Endothelial cell of hepatic sinusoid (primary cell): ENCODE results near the gene ADGRA3.

Experiments used
- in situ Hi-C: cut with HindIII; loops from 2 replicates; pipeline ENCODE4 v1.10.0; 2017; ENCODE audit warnings: low sequenced_read_pairs

The ADGRA3 gene, protein sequence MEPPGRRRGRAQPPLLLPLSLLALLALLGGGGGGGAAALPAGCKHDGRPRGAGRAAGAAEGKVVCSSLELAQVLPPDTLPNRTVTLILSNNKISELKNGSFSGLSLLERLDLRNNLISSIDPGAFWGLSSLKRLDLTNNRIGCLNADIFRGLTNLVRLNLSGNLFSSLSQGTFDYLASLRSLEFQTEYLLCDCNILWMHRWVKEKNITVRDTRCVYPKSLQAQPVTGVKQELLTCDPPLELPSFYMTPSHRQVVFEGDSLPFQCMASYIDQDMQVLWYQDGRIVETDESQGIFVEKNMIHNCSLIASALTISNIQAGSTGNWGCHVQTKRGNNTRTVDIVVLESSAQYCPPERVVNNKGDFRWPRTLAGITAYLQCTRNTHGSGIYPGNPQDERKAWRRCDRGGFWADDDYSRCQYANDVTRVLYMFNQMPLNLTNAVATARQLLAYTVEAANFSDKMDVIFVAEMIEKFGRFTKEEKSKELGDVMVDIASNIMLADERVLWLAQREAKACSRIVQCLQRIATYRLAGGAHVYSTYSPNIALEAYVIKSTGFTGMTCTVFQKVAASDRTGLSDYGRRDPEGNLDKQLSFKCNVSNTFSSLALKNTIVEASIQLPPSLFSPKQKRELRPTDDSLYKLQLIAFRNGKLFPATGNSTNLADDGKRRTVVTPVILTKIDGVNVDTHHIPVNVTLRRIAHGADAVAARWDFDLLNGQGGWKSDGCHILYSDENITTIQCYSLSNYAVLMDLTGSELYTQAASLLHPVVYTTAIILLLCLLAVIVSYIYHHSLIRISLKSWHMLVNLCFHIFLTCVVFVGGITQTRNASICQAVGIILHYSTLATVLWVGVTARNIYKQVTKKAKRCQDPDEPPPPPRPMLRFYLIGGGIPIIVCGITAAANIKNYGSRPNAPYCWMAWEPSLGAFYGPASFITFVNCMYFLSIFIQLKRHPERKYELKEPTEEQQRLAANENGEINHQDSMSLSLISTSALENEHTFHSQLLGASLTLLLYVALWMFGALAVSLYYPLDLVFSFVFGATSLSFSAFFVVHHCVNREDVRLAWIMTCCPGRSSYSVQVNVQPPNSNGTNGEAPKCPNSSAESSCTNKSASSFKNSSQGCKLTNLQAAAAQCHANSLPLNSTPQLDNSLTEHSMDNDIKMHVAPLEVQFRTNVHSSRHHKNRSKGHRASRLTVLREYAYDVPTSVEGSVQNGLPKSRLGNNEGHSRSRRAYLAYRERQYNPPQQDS (N-terminal part only)

DNA sequence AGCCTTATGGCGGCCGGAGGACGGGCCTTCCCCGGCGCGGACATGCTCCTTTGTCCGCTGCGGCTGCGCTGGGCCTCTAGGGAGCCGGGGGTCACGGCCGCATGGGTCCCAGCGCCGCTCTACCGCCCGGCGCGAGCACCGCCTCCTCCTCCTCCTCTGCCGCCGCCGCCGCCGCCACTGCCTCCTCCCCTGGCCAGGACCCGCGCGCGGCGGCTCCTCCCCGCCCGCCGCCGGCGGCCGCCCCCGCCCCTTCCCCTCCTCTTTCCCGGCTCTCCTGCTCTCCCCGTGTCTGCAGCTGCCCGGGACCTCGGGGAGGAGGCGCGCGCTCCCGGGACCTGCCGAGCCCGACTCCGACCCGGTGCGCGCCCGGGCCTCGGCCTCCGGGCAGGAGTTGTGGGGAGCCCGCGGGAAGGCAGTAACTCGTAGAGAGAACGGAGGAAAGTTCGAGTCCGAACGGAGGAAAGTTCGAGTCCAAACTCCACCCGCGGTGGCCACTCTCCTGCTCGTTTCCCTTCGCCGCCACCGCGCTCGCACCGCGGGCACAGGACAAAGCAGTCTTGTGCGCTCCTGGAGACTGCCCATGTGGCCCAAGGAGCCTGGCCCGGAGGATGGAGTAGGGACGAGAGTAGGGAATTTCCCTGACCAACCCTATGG, at the start of gene ADGRA3:
ADGRA3 (minus strand) TSS at position 179 of the 654 bp plus-strand sequence. CDS start 282 bp downstream, outside the sequence.
- in situ Hi-C loops, result no loop called here

DNA sequence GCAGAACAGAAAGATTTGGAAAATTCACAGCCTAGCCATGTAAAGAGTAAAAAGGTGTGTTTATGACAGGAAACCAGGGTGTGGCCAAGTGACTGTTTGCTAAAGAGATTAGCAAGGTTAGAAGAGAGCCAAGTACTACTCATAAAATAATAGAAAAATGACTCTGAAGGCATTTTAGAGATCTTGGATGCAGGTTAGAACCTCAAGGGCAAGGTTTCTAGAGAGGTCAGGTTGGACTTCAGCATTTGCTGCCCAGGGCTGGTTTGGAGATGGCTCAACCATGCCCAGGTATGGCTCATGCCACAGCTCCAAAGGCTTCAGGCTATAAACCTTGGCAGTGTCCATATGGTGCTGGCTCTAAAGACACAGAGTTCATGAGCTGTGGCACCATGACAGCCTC, 40.6 kb upstream of the ADGRA3 start:
- in situ Hi-C loops, result no loop called here

DNA sequence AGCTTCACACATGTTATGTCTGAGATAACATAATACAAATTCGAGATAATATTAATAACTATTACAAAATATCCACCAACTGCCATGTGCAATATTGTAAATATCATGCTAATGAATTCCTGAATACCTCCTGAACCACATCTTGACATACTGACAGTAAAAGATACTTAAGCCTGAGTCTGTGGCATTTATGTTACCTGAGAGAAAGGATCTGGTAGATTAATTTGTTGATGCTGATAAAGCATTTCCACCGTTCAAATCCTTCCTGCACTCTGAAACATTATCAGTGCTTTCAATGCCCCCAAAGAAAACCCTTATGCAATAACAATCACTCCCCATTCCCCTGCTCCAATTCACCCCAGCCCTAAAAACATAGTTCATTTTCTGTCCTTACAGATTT, 38.8 kb upstream of the ADGRA3 start:
- in situ Hi-C loops, result no loop called here

DNA sequence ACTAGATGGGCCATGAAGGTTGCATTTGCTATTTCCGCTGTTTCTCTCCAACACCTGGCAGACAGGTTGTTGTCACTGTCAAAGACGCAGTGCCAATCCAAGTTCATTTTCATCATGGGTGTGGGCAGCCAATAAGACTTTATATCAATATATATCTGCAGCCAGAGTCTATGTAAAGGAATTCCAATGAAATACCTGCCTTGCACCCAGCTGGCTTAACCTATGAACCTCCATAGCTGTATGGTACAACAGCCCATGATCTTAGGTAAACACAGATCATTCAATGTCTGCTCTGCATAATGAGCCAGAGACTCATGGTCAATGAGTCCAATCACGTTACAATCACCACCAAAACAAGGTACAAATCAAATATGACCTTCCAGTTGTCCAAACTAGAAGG, 37.7 kb upstream of the ADGRA3 start:
- in situ Hi-C loops, result no loop called here

DNA sequence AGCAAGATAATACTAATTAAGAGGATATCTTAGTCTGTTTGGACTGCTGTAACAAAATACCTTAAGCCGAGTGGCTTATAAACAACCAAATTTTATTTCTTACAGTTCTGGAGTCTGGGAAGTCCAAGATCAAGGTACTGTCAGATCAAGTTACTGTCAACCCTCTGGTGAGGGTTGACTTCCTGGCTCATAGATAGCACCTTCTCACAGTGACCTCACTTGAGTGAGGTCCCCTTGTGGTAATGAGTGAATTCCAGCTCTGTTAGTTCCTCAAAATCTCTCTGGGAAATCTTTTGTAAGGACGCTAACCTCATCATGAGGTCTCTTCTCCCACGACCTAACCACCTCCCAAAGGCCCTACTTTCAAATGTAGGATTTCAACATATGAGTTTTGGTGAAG, 36.9 kb upstream of the ADGRA3 start:
- in situ Hi-C loops, result no loop called here

DNA sequence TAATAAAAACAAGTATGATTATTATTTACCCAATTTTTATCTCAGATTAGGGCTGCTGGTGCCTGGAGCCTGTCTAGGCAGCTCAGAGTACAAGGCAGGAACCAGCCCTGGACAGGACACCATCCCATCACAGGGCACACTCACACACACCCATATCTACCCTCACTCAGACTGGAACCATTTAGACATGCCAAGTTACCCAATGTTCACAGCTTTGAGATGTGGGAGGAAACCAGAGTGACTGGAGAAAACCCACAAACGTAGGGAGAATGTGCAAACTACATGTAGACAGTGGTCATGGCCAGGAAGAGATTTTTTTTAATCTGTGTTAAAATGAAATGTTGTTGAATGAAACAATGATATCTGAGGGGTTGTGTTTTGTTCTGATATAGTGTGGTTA, 35.7 kb upstream of the ADGRA3 start:
- in situ Hi-C loops, result no loop called here

DNA sequence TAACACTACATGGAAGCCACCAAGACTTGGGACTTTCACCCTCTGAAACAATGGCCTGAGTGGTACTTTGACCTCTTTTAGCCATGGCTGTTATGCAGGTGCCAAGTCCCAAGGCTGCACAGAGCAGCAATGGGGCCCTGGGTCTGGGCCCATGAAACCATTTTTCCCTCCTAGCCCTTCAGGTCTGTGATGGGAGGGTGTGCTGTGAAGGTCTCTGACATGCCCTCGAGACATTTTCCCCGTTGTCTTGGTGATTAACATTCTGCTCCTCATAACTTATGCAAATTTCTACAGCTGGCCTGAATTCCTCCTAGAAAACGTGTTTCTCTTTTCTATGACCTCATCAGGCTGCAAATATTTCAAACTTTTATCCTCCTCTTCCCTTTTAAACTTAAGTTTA, 30.4 kb upstream of the ADGRA3 start:
- in situ Hi-C loops, result no loop called here

DNA sequence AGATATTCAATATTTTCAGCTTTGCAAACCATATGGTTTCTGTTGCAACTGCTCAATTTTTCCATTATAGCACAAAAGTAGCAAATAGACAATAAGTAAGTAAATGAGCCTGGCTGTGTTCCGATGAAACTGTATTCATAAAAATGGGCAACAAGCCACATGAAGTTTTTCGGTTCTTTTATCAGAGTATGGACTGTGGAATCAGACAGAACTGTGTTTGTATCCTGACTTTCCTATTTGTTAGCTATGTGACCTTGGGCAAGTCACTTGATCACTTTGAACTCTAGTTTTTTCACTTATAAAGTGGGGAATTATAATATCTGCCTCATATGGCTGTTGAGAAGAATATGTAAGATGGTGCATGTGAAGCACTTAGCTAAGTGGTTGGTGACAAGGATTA, 23.4 kb upstream of the ADGRA3 start:
- in situ Hi-C loops, result no loop called here

DNA sequence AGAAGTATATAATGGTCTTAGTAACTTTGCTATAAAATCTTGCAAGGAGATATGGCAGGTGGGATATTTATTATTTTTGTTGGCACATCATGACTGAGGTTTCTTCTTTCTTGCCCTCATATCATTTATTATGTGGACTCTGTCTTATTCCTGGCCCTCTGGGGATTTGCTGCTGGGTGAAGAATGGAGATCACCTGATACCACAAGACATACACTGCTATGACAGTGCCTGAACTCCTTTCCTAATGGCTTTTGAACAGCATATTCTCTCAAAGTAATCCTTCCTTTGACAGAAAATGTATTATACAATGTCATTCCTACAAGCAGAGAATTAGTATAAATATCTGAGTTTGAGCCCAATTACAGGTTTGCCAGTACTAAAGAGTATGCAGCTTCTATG, 22.0 kb upstream of the ADGRA3 start:
- in situ Hi-C loops, result no loop called here

DNA sequence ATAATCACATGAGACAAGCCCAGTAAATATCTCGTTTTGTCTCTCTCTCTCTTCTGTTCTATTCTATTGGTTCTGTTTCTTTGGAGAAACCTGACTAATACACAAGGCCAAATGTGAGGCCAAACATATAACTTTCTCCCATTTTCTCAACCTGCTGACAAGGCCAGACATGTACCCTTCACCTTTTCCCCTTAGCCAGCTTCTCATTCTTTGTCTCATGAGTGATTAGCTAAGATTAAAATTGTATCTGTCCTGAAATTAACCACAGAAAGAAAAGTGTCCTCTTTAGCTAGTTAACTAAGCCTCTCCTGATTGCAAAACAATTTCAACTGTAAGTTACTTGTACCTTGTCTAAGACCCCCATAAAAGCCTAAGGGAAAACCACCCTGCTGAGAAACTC, 18.5 kb upstream of the ADGRA3 start:
- in situ Hi-C loops, result no loop called here

DNA sequence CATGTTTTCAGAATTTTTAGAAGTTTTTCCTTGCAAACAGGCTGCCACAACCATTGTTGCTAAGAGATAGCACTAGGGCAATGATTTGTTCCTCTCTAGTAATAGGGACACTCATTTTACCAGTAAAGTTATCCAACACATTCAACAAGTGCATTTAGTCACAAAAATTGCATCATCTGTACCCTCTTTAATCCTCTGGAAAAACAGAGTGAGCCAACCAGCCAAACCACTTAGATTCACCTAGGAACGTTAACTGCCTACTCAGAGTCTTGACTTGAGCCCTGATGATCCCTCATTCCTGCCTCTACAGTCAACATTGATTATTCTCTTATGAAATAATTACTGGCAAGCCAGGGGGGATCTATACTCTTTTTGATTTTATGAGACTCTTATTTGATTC, 17.0 kb upstream of the ADGRA3 start:
- in situ Hi-C loops, result no loop called here

DNA sequence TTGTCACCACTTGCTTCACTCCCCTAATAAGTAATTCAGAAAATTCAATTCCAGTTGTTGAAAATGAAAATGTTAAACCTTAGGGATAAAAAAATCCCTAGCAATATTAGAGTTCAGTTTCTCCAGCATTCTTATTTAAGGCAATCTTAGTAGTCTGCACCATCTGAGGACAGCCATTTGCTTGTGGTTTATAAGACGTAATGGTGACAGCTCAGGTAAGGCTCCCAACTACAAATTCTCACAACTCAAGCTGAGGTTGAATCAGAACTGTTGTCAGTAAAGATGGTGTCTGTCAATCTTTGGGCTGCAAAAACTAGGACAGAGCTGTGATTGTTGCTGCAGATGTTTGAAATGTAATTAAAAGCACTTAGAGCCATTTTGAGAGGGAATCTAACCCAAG, 16.3 kb upstream of the ADGRA3 start:
- in situ Hi-C loops, result no loop called here

DNA sequence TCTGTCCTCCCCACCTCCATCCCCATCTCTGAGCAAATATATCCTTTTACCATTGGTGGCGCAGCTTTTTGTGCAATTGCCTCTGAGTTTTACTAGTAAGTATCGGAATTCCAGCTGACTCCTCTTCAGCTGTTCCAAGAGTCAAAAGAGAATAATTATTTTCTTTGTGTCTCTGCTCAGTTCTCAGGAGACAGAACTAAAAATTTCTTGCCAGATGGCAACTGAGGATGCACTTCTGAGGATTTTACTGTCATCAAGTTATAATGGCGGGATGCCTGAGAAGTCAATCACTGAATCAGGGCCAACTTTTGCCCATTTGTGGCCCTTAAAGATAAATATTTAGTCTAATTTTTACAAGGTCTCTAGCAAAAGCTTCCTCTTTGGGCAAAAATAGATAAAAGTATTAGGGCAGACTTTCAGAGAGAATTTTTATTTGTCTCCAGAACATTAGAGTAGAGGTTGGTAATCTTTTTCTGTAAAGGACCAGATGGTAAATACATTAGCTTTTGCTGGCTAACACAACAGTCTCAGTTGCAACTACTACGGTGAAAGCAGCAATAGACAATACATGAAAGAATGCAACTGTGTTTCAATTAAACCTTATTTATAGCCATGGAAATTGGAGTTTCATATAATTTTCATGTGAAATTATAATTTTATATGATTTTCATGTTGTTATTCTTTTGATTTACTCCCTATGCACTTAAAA, 15.6 kb upstream of the ADGRA3 start:
- in situ Hi-C loops, result no loop called here

DNA sequence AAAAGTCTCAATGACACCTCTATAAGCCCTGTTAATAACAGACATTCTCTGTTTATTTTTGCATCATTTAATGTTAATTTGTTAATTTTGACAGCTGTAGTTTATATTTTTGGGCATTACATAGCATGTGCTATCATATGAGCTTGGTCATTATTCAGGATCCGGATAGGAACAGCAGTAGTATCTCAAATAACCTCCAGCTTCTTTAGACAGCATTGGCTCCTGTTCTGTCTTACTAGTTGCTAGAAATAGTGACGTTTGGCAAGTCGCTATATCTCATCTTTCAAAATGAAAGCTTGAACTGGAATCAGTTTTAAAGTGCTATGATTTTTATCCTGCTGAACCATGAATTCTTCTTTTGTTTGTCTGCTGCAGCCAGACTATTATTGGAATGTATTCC, 9.0 kb upstream of the ADGRA3 start:
- in situ Hi-C loops, result loop anchor here (5.0 kb wide), 1 partner anchor 48 kb away; no protein-coding TSS in a partner anchor

DNA sequence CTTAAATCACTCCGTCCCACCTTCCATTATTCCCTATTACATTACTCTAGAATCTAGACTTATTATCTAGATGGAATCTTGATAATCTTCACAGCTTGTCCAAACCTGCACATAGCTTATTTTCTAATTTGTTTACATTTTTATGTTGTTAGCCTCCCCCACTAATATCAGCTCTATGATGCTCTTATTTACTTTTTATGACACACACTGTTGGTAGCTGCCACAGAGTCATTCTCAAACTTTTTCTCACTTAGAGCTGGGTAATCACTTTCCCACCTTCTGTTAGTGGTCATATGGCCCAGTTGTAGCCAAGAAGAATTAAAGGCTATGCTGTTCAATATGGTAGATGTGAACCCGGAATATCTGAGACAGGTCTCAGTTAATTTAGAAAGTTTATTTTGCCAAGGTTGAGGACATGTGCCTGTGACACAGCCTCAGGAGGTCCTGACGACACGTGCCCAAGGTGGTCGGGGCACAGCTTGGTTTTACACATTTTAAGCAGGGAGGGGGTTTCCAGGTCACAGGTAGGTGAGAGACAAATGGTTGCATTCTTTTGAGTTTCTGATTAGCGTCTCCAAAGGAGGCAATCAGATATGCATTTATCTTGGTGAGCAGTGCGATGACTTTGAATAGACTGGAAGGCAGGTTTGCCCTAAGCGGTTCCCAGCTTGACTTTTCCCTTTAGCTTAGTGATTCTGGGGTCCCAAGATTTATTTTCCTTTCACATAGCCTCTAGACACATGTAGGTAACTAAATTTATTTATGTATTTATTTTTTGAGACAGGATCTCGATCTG, 7.0 kb upstream of the ADGRA3 start:
- in situ Hi-C loops, result loop anchor here (5.0 kb wide), 1 partner anchor 46 kb away; no protein-coding TSS in a partner anchor

DNA sequence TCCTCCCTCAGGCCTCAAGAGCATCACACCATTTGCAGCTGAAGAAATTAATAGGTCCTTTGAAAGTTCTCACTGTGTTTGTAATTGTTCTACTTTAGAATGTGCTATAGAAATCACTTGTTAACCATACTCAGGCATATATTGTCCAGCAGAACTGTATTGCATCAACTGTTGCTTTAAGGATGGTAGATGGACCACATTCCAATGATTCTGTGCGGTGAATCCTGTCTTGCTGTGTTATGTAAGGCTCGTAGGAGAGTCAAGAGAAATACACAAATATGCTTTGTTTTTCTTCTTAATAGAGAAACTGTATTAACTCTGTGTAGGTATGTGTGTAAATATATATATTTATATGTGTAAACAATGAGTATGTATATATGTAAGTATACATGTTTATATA, 6.3 kb upstream of the ADGRA3 start:
- in situ Hi-C loops, result loop anchor here (5.0 kb wide), 1 partner anchor 45 kb away; no protein-coding TSS in a partner anchor

DNA sequence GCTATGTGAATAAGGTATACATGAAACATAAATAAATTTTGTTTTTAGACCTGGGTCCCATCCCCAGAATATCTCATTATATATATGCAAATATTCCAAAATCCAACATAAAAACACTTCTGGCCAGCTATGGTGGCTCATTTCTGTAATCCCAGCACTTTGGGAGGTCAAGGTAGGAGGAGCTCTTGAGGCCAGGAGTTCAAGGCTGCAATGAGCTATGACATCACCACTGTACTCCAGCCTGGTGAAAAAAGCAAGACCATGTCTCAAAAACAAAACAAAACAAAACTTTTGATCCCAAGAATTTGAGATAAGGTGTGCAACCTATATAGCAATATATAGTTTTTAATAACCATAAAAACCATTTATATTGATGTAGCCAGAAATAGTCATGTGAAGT, 5.4 kb upstream of the ADGRA3 start:
- in situ Hi-C loops, result loop anchor here (5.0 kb wide), 1 partner anchor 44 kb away; no protein-coding TSS in a partner anchor

DNA sequence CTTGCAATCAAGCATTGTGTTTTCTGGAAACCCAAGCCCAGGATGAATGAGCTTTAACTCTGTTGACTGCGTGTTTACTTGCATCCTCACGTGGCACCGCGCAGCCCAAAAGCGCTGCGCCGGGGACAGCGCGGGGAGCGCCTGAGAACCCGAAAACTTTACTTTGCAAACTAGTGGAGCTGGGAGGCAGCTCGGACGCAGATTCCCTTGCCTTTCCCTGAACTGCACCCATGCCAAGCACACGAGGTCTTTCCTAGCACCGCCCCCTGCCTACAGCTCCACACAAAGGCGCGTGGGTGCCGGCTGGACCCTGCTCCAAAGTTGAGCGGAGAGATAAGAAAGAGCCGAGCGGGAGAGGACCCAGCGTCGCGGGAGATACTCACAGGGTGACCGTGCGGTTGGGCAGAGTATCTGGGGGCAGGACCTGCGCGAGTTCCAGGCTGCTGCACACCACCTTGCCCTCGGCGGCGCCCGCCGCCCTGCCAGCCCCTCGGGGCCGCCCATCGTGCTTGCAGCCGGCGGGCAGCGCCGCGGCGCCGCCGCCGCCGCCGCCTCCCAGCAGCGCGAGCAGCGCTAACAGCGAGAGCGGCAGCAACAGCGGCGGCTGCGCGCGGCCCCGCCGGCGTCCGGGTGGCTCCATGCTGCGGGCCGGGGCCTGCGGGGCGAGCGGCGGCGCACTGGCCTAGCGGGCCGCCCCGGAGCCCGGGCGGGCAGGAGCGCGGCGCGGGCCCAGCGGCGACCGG, 550 bp downstream of the ADGRA3 start:
- in situ Hi-C loops, result no loop called here
